B cell (primary cell): ENCODE results near the gene CSRNP2.

Experiments used
- EZH2 ChIP-seq: IDR thresholded peaks from 2 replicates; pipeline ENCODE4 v1.6.1; 2012; ENCODE audit warnings: borderline replicate concordance, low read depth, mild to moderate bottlenecking, moderate library complexity, low read length; ENCODE audit not compliant: insufficient read depth, poor library complexity, severe bottlenecking
- TF ChIP-seq, protein P1 (sequence below): fragments of 200-600 bp; IDR thresholded peaks from one replicate; pipeline ENCODE4 v1.8.0; 2022; ENCODE audit warnings: antibody characterized with exemption, mild to moderate bottlenecking

DNA sequence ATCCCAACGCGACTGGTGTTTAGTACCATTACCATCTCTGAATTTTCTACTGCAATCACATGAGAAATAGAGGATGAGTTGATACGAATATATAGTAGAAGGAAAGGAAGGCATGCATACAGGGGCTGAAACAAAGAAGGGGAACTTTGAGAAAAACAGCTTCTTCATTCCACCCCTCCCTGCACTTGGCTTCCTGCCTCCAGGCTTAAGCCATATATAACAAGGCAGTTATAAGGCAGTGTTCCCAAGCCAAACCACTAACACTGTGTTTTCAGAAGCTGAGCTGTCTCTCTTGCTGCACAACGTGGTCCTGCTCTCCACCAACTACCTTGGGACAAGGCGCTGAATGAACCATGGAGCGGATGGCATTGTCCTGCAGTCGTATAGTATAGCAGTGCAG is 24.3 kb downstream of the CSRNP2 start:
- TF ChIP-seq, protein P1, sequence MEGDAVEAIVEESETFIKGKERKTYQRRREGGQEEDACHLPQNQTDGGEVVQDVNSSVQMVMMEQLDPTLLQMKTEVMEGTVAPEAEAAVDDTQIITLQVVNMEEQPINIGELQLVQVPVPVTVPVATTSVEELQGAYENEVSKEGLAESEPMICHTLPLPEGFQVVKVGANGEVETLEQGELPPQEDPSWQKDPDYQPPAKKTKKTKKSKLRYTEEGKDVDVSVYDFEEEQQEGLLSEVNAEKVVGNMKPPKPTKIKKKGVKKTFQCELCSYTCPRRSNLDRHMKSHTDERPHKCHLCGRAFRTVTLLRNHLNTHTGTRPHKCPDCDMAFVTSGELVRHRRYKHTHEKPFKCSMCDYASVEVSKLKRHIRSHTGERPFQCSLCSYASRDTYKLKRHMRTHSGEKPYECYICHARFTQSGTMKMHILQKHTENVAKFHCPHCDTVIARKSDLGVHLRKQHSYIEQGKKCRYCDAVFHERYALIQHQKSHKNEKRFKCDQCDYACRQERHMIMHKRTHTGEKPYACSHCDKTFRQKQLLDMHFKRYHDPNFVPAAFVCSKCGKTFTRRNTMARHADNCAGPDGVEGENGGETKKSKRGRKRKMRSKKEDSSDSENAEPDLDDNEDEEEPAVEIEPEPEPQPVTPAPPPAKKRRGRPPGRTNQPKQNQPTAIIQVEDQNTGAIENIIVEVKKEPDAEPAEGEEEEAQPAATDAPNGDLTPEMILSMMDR, result no peak
- TF ChIP-seq EZH2, result no peak
